IMR-90 (cell line): ENCODE results near the gene NUP93. TPM values are rescaled to one million over a fixed set of nuclear protein-coding genes. Genes with fewer than 3 reads are reported as not detected.

Experiments used
- ATAC-seq: fragments of 200-7000 bp; cut with Tn5 transposase; 2 replicates; pipeline ENCODE4 v1.9.1; 2020; ENCODE audit warnings: low read depth, mild to moderate bottlenecking, moderate library complexity
- BruUV-seq: library from RNA; stranded (reverse); fragments of 400-500 nt; replicated peaks from 2 replicates; lab custom pipeline; 2021; lab: Mats Ljungman, UMichigan
- CTCF ChIA-PET: fragments of 300-600 bp; formaldehyde crosslinking; extraction: SDS; loops from one replicate; lab custom pipeline; 2021; ENCODE audit warnings: antibody characterized with exemption; lab: Yijun Ruan, JAX
- POLR2A ChIA-PET: fragments of 300-600 bp; sonication (Branson Sonifier 250); formaldehyde crosslinking; loops from one replicate; lab custom pipeline; 2022; ENCODE audit warnings: antibody characterized with exemption; ENCODE audit not compliant: unreplicated experiment; lab: Charles Lee
- DNase-seq: peaks from one replicate; pipeline ENCODE4 v3.0.0; 2013
- H2AFZ ChIP-seq: replicated peaks from 2 replicates; pipeline ENCODE3; 2013; ENCODE audit warnings: low read length, mild to moderate bottlenecking; ENCODE audit not compliant: poor library complexity
- H2AK5ac ChIP-seq: 2 replicates; pipeline ENCODE4 v1.6.1; 2013; ENCODE audit warnings: low read depth, low read length, inconsistent platforms
- H2AK9ac ChIP-seq: replicated peaks from 2 replicates; pipeline ENCODE3; 2013; ENCODE audit warnings: mild to moderate bottlenecking, low read depth, low read length, moderate library complexity; ENCODE audit not compliant: poor library complexity
- H2BK120ac ChIP-seq: 2 replicates; pipeline ENCODE4 v1.6.1; 2013; ENCODE audit warnings: low read depth, low read length, inconsistent platforms
- H2BK15ac ChIP-seq: 3 replicates; pipeline ENCODE4 v1.6.1; 2013; ENCODE audit warnings: low read depth, low read length, inconsistent platforms
- H2BK20ac ChIP-seq: 2 replicates; pipeline ENCODE4 v1.6.1; 2013; ENCODE audit warnings: low read depth, mild to moderate bottlenecking, inconsistent platforms, low read length, moderate library complexity
- H2BK5ac ChIP-seq: 2 replicates; pipeline ENCODE4 v1.6.1; 2013; ENCODE audit warnings: mild to moderate bottlenecking, low read depth, low read length, inconsistent platforms; ENCODE audit not compliant: poor library complexity, severe bottlenecking
- H3K14ac ChIP-seq: replicated peaks from 2 replicates; pipeline ENCODE4 v1.6.1; 2013; ENCODE audit warnings: low read depth, low read length, inconsistent platforms
- H3K18ac ChIP-seq: 2 replicates; pipeline ENCODE4 v1.6.1; 2013; ENCODE audit warnings: low read depth, low read length, control low read depth
- H3K23ac ChIP-seq: 2 replicates; pipeline ENCODE4 v1.6.1; 2013; ENCODE audit warnings: low read depth, low read length, inconsistent platforms
- H3K27ac ChIP-seq: 2 replicates; pipeline ENCODE4 v1.5.1; 2013; ENCODE audit warnings: mild to moderate bottlenecking, control low read depth, low read length; ENCODE audit not compliant: insufficient read depth
- H3K27me3 ChIP-seq: 2 replicates; pipeline ENCODE4 v1.6.1; 2013; ENCODE audit warnings: low read length; ENCODE audit not compliant: control insufficient read depth, insufficient read depth
- H3K36me3 ChIP-seq: 2 replicates; pipeline ENCODE4 v1.6.1; 2013; ENCODE audit warnings: low read length, mixed read lengths; ENCODE audit not compliant: control insufficient read depth, insufficient read depth
- H3K4ac ChIP-seq: 2 replicates; pipeline ENCODE4 v1.6.1; 2013; ENCODE audit warnings: low read depth, low read length, inconsistent platforms
- H3K4me1 ChIP-seq: 2 replicates; pipeline ENCODE4 v1.6.1; 2013; ENCODE audit warnings: low read length, mixed read lengths; ENCODE audit not compliant: control insufficient read depth, insufficient read depth
- H3K4me2 ChIP-seq: 2 replicates; pipeline ENCODE4 v1.6.1; 2013; ENCODE audit warnings: low read depth, mild to moderate bottlenecking, control low read depth, low read length, moderate library complexity
- H3K4me3 ChIP-seq: 2 replicates; pipeline ENCODE4 v1.5.1; 2013; ENCODE audit warnings: low read depth, mild to moderate bottlenecking, control low read depth, low read length, moderate library complexity; ENCODE audit not compliant: insufficient read depth
- H3K56ac ChIP-seq: 2 replicates; pipeline ENCODE4 v1.6.1; 2013; ENCODE audit warnings: low read length, inconsistent platforms; ENCODE audit not compliant: insufficient read depth; ENCODE audit errors: extremely low read depth
- H3K79me1 ChIP-seq, 2 experiments: 2 replicates each; pipeline ENCODE4 v1.6.1; 2013; ENCODE audit warnings: low read length in 2 of 2, inconsistent platforms in 1 of 2, low read depth in 1 of 2
- H3K9ac ChIP-seq: 2 replicates; pipeline ENCODE4 v1.6.1; 2013; ENCODE audit warnings: low read depth, low read length, control low read depth
- H3K9me1 ChIP-seq: 2 replicates; pipeline ENCODE4 v1.6.1; 2013; ENCODE audit warnings: low read length, inconsistent platforms; ENCODE audit not compliant: insufficient read depth
- H3K9me3 ChIP-seq: 2 replicates; pipeline ENCODE4 v1.6.1; 2013; ENCODE audit warnings: low read length; ENCODE audit not compliant: control insufficient read depth, insufficient read depth
- H4K20me1 ChIP-seq: 2 replicates; pipeline ENCODE4 v1.6.1; 2013; ENCODE audit warnings: low read length, inconsistent platforms; ENCODE audit not compliant: insufficient read depth
- H4K5ac ChIP-seq: 2 replicates; pipeline ENCODE4 v1.6.1; 2013; ENCODE audit warnings: mild to moderate bottlenecking, low read depth, low read length, control low read depth
- H4K8ac ChIP-seq, 2 experiments: 2 replicates each; pipeline ENCODE4 v1.6.1; 2013; ENCODE audit warnings: low read depth in 2 of 2, low read length in 2 of 2, control low read depth in 1 of 2, inconsistent platforms in 1 of 2
- H4K91ac ChIP-seq: 2 replicates; pipeline ENCODE4 v1.6.1; 2013; ENCODE audit warnings: low read depth, low read length, inconsistent platforms; ENCODE audit not compliant: insufficient read depth
- BHLHE40 ChIP-seq: fragments of 150-350 bp; IDR thresholded peaks from 2 replicates; pipeline ENCODE4 v1.6.1; 2016; ENCODE audit warnings: mild to moderate bottlenecking, low read depth, low read length
- ELK1 ChIP-seq: fragments of 150-350 bp; IDR thresholded peaks from 2 replicates; pipeline ENCODE4 v1.6.1; 2016; ENCODE audit warnings: low read depth, mild to moderate bottlenecking, low read length, moderate library complexity, borderline replicate concordance
- MAZ ChIP-seq: IDR thresholded peaks from 2 replicates; pipeline ENCODE4 v1.6.1; 2012; ENCODE audit warnings: low read depth, mild to moderate bottlenecking, low read length, improper control_type of control experiment, moderate library complexity, borderline replicate concordance
- RFX5 ChIP-seq: IDR thresholded peaks from 2 replicates; pipeline ENCODE4 v1.8.0; 2012; ENCODE audit warnings: low read depth, mild to moderate bottlenecking, low read length, moderate library complexity
- WGBS, 2 experiments: methylation state at CpG; one replicate each; pipeline versions ENCODE4 v1.1.5 to v1.1.7; 2013; ENCODE audit warnings: missing lambda C conversion rate in 2 of 2; ENCODE audit not compliant: insufficient read length in 1 of 2; ENCODE audit errors: extremely low coverage in 2 of 2; 5-methylcytosine and 5-hydroxymethylcytosine counted together
- dilution Hi-C: fragments of 300-500 bp; cut with HindIII; formaldehyde crosslinking; loops from one replicate; pipeline ENCODE4 v1.14.3; 2018; ENCODE audit warnings: low sequenced_read_pairs; ENCODE audit not compliant: unreplicated experiment
- in situ Hi-C: fragments of 300-500 bp; cut with MboI; formaldehyde crosslinking; loops from 3 replicates; pipeline ENCODE4 v1.14.3; 2019; ENCODE audit warnings: low sequenced_read_pairs, inconsistent platforms, mixed read lengths
- intact Hi-C: fragments of 100-400 bp; cut with micrococcal nuclease; formaldehyde crosslinking; loops from 2 replicates; pipeline ENCODE4 v1.10.0; 2022
- polyA plus RNA-seq, 3 experiments: library from polyadenylated mRNA; depleted of rRNA; stranded (reverse); fragments of >200 nt; gene quantifications; 2 replicates each; pipeline ENCODE4 v1.2.3, GENCODE V29; 2012; ENCODE audit warnings: low replicate concordance in 1 of 3
- total RNA-seq: library from RNA; depleted of rRNA; stranded (reverse); fragments of >200 nt; gene quantifications from 2 replicates; pipeline ENCODE4 v1.2.3, GENCODE V29; 2012

Gene NUP93
- total and polyA plus RNA-seq, 2 of the 4 experiments (the other 2 are of a cell fraction) = 54.6 to 72.6 TPM

GRCh38 chr16:56858374-56858773 is 128.4 kb downstream of the NUP93 start:
- no peaks in the 10 kb centered on the region for H3K27me3 ChIP-seq
- no peak overlapping the region for H2AFZ ChIP-seq
- no peak for DNase-seq
- BruUV-seq = no TSS peak
- peaks cover 5% of the 10 kb centered on the region; the same call in 1 of the 2 replicates for H3K9me1 ChIP-seq
- no peak overlapping the region for H2AK5ac ChIP-seq
- CTCF ChIA-PET = interaction anchor here (1.0 kb wide), 1 partner anchor 153 kb away, joined by 3 read pairs; no protein-coding TSS in a partner anchor
- H3K79me1 ChIP-seq = no peaks in the 10 kb centered on the region
- no peak overlapping the region for H3K14ac ChIP-seq
- in situ Hi-C loops = no loop called here
- no peak overlapping the region for H4K8ac ChIP-seq
- no peak overlapping the region for H2BK20ac ChIP-seq
- H3K9me3 ChIP-seq = no peaks in the 10 kb centered on the region
- no peak overlapping the region for H3K56ac ChIP-seq
- no peak overlapping the region for H3K9ac ChIP-seq
- H3K4me2 ChIP-seq = no peak overlapping the region
- no peaks in the 10 kb centered on the region for H3K36me3 ChIP-seq
- dilution Hi-C loops = no loop called here
- WGBS, 2 experiments = 88% methylated on average over 9 of the region's 14 CpGs; no CpG with 5 or more reads in 1 of the 2 experiments
- H3K4me1 ChIP-seq = no peaks in the 10 kb centered on the region; the same call in 1 of the 2 replicates
- H2BK5ac ChIP-seq = no peak overlapping the region
- no peak overlapping the region for H4K5ac ChIP-seq
- H3K4ac ChIP-seq = no peak overlapping the region
- POLR2A ChIA-PET = no interaction called here
- H4K20me1 ChIP-seq = no peaks in the 10 kb centered on the region
- H3K18ac ChIP-seq = no peak overlapping the region
- no peak overlapping the region for H3K4me3 ChIP-seq
- no peak for TF ChIP-seq RFX5
- no peak for TF ChIP-seq BHLHE40
- no peak for TF ChIP-seq ELK1
- TF ChIP-seq MAZ = no peak
- no peak overlapping the region for H3K23ac ChIP-seq
- H3K27ac ChIP-seq = no peak overlapping the region
- no peak overlapping the region for H2AK9ac ChIP-seq
- H2BK15ac ChIP-seq = no peak overlapping the region
- no peak for ATAC-seq
- no peak overlapping the region for H2BK120ac ChIP-seq
- no peak overlapping the region for H4K91ac ChIP-seq
- intact Hi-C loops = no loop called here
